ENCODE measurements around the gene ZBTB43. TPM values are rescaled to one million over a fixed set of nuclear protein-coding genes. Genes with fewer than 3 reads are reported as not detected.

Gene ZBTB43, protein sequence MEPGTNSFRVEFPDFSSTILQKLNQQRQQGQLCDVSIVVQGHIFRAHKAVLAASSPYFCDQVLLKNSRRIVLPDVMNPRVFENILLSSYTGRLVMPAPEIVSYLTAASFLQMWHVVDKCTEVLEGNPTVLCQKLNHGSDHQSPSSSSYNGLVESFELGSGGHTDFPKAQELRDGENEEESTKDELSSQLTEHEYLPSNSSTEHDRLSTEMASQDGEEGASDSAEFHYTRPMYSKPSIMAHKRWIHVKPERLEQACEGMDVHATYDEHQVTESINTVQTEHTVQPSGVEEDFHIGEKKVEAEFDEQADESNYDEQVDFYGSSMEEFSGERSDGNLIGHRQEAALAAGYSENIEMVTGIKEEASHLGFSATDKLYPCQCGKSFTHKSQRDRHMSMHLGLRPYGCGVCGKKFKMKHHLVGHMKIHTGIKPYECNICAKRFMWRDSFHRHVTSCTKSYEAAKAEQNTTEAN
- 9.6 and 11.7 TPM in 2 replicates for total RNA-seq

DNA sequence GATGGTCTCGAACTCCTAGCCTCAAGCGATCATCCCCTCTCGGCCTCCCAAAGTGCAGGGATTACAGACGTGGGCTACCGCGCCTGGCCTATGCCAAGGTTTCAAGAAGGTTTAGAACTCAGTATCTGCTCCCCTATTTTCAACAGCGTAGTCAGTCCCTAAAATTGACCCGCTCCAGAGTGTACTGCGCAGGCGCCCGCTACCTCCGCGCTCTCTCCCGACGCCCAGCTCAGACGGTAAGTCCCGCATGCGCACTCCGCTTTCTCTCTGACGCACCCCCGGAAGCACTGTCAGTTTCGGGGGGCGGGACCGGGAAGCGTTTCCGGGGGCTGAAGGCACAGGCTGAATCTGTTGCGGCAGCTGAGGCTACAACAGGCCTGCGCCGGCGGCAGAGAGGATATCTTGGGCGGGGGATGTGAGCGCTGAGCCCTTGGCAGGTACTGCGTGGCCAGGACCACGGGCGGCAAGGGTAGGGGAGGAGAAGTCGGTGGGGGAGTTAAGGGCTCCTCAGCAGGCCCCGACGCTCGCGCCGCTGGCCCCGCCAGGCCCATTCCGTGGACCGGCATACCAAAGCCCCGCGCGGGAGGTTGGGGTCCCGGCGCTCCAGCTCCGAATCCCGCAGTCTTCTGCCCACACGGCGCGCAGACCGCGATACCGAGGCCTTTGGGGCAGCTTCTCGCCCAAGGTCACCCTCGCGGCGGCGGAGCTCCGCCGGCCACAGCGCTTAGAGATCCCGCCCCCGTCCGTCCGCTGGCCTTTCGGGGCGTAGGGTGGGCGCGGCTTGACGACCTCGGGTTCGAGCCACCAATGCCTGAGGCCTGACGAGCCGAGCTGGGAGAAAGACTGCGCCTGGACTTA, at the start of gene ZBTB43:
ZBTB43 (plus strand) TSS at position 345 of the 858 bp plus-strand sequence. CDS start 27,470 bp downstream, outside the sequence.

DNA sequence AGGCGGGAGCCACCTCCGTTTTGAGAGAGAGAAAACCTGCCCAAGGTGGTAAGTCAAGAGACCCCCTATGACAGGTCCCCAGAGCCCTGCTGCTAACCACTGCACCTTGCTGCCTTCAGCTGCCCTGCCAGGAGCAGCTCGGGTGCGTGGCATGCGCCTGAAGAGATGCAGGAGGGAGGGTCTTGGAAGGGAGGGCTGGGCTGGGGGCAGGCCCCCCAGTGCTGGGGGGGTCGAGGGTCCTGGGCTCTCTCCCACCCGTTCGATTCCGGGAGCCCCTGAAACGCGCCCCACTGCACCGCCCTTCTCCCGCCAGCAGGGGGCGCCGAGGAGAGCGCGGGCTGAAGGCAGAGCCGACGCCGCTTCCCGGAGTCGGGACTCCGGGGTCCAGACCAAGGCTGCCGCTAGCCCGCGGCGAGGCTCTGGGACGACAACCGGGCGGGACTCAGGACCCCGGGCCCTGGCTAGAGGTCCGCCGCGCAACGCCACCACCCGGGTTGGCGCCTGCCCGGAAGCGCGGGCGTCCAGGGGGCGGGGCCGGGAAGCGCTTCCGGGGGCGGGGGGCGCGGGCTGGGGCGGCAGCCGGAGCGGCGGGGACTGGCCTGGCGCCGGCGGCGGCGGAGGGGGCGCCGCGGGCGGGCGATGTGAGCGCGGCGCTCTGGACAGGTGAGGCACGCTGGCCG, 55.4 kb downstream of the ZBTB43 start, which contains the start of gene ZBTB34:
ZBTB34 (plus strand) TSS at position 563 of the 680 bp plus-strand sequence. CDS start 18,761 bp downstream, outside the sequence.

Other genes starting within 250 kb of the ZBTB43 start
- gene LMX1B, start 191.1 kb upstream of the ZBTB43 start, total RNA-seq, result under 0.01 TPM in 1 of 2 replicates, not detected in the other
- gene ZBTB34, start 55.6 kb downstream of the ZBTB43 start, total RNA-seq, result 4.8 and 5.1 TPM in 2 replicates
- 1.2 and 3.1 TPM in 2 replicates for gene RALGPS1, start 109.7 kb downstream of the ZBTB43 start, total RNA-seq

All from regular cardiac myocyte (primary cell).